ENCODE measurements around the gene CACNA1F. TPM values are rescaled to one million over a fixed set of nuclear protein-coding genes. Genes with fewer than 3 reads are reported as not detected.

The CACNA1F gene
- 0.22 TPM in 2 replicates for total RNA-seq

GRCh38 chrX:49233176-49233575, at the start of gene CACNA1F:
Gene CACNA1F (minus strand): TSS chrX:49233340. CDS start chrX:49233309, 31 bp downstream.
- intact Hi-C loops (cut with micrococcal nuclease): loop anchor here (5.0 kb wide), 1 partner anchor 61 kb away; the partner anchor contains the start of gene PLP2

- intact Hi-C loops (cut with micrococcal nuclease): no loop called here
Observed at GRCh38 chrX:49282647-49283011, 49.5 kb upstream of the CACNA1F start.

- intact Hi-C loops (cut with micrococcal nuclease): no loop called here
Observed at GRCh38 chrX:49278081-49278480, 44.9 kb upstream of the CACNA1F start.

GRCh38 chrX:49277535-49277830, 44.3 kb upstream of the CACNA1F start:
- intact Hi-C loops (cut with micrococcal nuclease): no loop called here

- intact Hi-C loops (cut with micrococcal nuclease): no loop called here
Observed at GRCh38 chrX:49276671-49277534, 43.8 kb upstream of the CACNA1F start.

GRCh38 chrX:49276207-49276606, 43.1 kb upstream of the CACNA1F start:
- intact Hi-C loops (cut with micrococcal nuclease): no loop called here

GRCh38 chrX:49273181-49273727, 40.1 kb upstream of the CACNA1F start:
- intact Hi-C loops (cut with micrococcal nuclease): loop anchor here (1.0 to 5.0 kb wide), 3 partner anchors 20 to 271 kb away; partner anchors contain the start of gene GRIPAP1

GRCh38 chrX:49272421-49272820, 39.3 kb upstream of the CACNA1F start:
- intact Hi-C loops (cut with micrococcal nuclease): loop anchor here (2.0 to 5.0 kb wide), 2 partner anchors 20 to 270 kb away; partner anchors contain the start of gene GRIPAP1

GRCh38 chrX:49271341-49271740, 38.2 kb upstream of the CACNA1F start:
- intact Hi-C loops (cut with micrococcal nuclease): loop anchor here (5.0 kb wide), 1 partner anchor 269 kb away; the partner anchor contains the start of gene GRIPAP1

- intact Hi-C loops (cut with micrococcal nuclease): loop anchor here (5.0 kb wide), 1 partner anchor 268 kb away; the partner anchor contains the start of gene GRIPAP1
Observed at GRCh38 chrX:49270249-49270921, 37.2 kb upstream of the CACNA1F start.

- intact Hi-C loops (cut with micrococcal nuclease): loop anchor here (1.0 to 10.0 kb wide), 16 partner anchors 35 to 749 kb away; partner anchors contain the start of genes CCDC22, EBP, GPKOW and GRIPAP1
Observed at GRCh38 chrX:49269767-49270248, 36.7 kb upstream of the CACNA1F start, which contains the start of gene PPP1R3F. Gene PPP1R3F (plus strand): TSS chrX:49269793. CDS start chrX:49269870, 77 bp downstream.

- intact Hi-C loops (cut with micrococcal nuclease): loop anchor here (1.0 to 10.0 kb wide), 15 partner anchors 34 to 748 kb away; partner anchors contain the start of genes CCDC22, EBP, GPKOW and HDAC6
Observed at GRCh38 chrX:49269010-49269766, 36.0 kb upstream of the CACNA1F start.

- intact Hi-C loops (cut with micrococcal nuclease): loop anchor here (1.0 to 10.0 kb wide), 15 partner anchors 33 to 747 kb away; partner anchors contain the start of genes CCDC22, EBP, GPKOW and HDAC6
Observed at GRCh38 chrX:49268702-49269009, 35.5 kb upstream of the CACNA1F start.

GRCh38 chrX:49266523-49267445, 33.6 kb upstream of the CACNA1F start:
- intact Hi-C loops (cut with micrococcal nuclease): loop anchor here (5.0 to 10.0 kb wide), 4 partner anchors 164 to 611 kb away; partner anchors contain the start of genes PIM2 and USP27X

GRCh38 chrX:49264460-49264859, 31.3 kb upstream of the CACNA1F start, which contains the start of gene FOXP3:
Gene FOXP3 (minus strand): TSS chrX:49264710. CDS start chrX:49258505, 6,205 bp downstream.
- intact Hi-C loops (cut with micrococcal nuclease): loop anchor here (10.0 kb wide), 1 partner anchor 550 kb away; no protein-coding TSS in a partner anchor

- intact Hi-C loops (cut with micrococcal nuclease): loop anchor here (10.0 kb wide), 1 partner anchor 549 kb away; no protein-coding TSS in a partner anchor
Observed at GRCh38 chrX:49263631-49264030, 30.5 kb upstream of the CACNA1F start.

- intact Hi-C loops (cut with micrococcal nuclease): loop anchor here (10.0 kb wide), 1 partner anchor 548 kb away; no protein-coding TSS in a partner anchor
Observed at GRCh38 chrX:49262603-49263002, 29.5 kb upstream of the CACNA1F start.

- intact Hi-C loops (cut with micrococcal nuclease): loop anchor here (10.0 kb wide), 1 partner anchor 546 kb away; no protein-coding TSS in a partner anchor
Observed at GRCh38 chrX:49260221-49260985, 27.3 kb upstream of the CACNA1F start.

All from T-helper 1 cell treated with Interleukin-12 subunit alpha and Interleukin-12 subunit beta and Interleukin-4 antibody, amounts not matched to agents 30 ng/mL and 1 ng/mL, for 36 hours (primary cell).